MCF 10A (cell line): ENCODE data around the gene SAMD14. TPM values are rescaled to one million over a fixed set of nuclear protein-coding genes. Genes with fewer than 3 reads are reported as not detected.

ENCODE experiments used
- BruUV-seq: library from RNA; stranded (reverse); fragments of 400-500 nt; replicated peaks from 2 replicates; lab custom pipeline; 2021; lab: Mats Ljungman, UMichigan
- CTCF ChIA-PET: fragments of 300-600 bp; sonication (Branson Sonifier 250); formaldehyde crosslinking; extraction: SDS; loops from one replicate; lab custom pipeline; 2021; ENCODE audit warnings: antibody characterized with exemption, inconsistent platforms; lab: Yijun Ruan, JAX
- POLR2A ChIA-PET: fragments of 300-600, 350-650 bp; sonication (Branson Sonifier 250); formaldehyde crosslinking; extraction: SDS; loops from one replicate; lab custom pipeline; 2020; ENCODE audit warnings: antibody characterized with exemption, inconsistent platforms; lab: Yijun Ruan, JAX
- DNase-seq: peaks from one replicate; pipeline ENCODE4 v3.0.0-alpha.2; 2018; ENCODE audit not compliant: unreplicated experiment
- H3K27ac Mint-ChIP-seq: one replicate; pipeline ENCODE4 v1.8.0; 2022; ENCODE audit warnings: mild to moderate bottlenecking, low read depth, mixed read lengths; ENCODE audit not compliant: unreplicated experiment
- H3K27me3 Mint-ChIP-seq: one replicate; pipeline ENCODE4 v1.8.0; 2022; ENCODE audit warnings: mixed read lengths; ENCODE audit not compliant: insufficient read depth, unreplicated experiment
- H3K36me3 Mint-ChIP-seq: one replicate; pipeline ENCODE4 v1.8.0; 2022; ENCODE audit warnings: mild to moderate bottlenecking, moderate library complexity, mixed read lengths; ENCODE audit not compliant: insufficient read depth, unreplicated experiment
- H3K4me1 Mint-ChIP-seq: one replicate; pipeline ENCODE4 v1.8.0; 2022; ENCODE audit warnings: mixed read lengths; ENCODE audit not compliant: insufficient read depth, unreplicated experiment
- H3K4me3 Mint-ChIP-seq: one replicate; pipeline ENCODE4 v1.8.0; 2022; ENCODE audit warnings: mild to moderate bottlenecking, moderate library complexity, mixed read lengths; ENCODE audit not compliant: unreplicated experiment
- H3K9me3 Mint-ChIP-seq: one replicate; pipeline ENCODE4 v1.8.0; 2022; ENCODE audit warnings: mixed read lengths; ENCODE audit not compliant: unreplicated experiment
- CTCF ChIP-seq: fragments of 200-600 bp; IDR thresholded peaks from one replicate; pipeline ENCODE4 v1.8.0; 2022; ENCODE audit warnings: antibody characterized with exemption, mild to moderate bottlenecking; ENCODE audit not compliant: unreplicated experiment
- intact Hi-C: fragments of 100-400 bp; cut with micrococcal nuclease; formaldehyde crosslinking; loops from 2 replicates; pipeline ENCODE4 v1.14.1; 2022
- total RNA-seq: library from RNA; stranded (reverse); gene quantifications from 2 replicates; pipeline ENCODE4 v1.2.3, GENCODE V29; 2022

The SAMD14 gene
- total RNA-seq, 1 experiment from 2014 or later, result 0.09 TPM

GRCh38 chr17:50173335-50173941 is 43.5 kb upstream of the SAMD14 start:
- Mint-ChIP-seq H3K27me3 (no peaks in the 10 kb centered on the region), H3K27ac (peak overlapping the region; percentile 66), H3K4me1 (peaks cover 36% of the 10 kb centered on the region), H3K9me3 (no peaks in the 10 kb centered on the region), H3K4me3 (no peak overlapping the region), H3K36me3 (no peaks in the 10 kb centered on the region)
- no peak for DNase-seq
- ChIA-PET POLR2A (interaction anchor here (0.6 kb wide), 1 partner anchor 27 kb away, joined by 4 read pairs; no protein-coding TSS in a partner anchor), CTCF (interaction anchor here (0.6 to 2.3 kb wide), 6 partner anchors 10 to 359 kb away, joined by 3 to 8 read pairs (median 4); partner anchors contain the start of gene EPN3)
- TF ChIP-seq CTCF, result no peak
- intact Hi-C loops, result no loop called here
- BruUV-seq, result no TSS peak

GRCh38 chr17:50172936-50173334 is 43.0 kb upstream of the SAMD14 start:
- CTCF ChIA-PET, result interaction anchor here (0.7 to 2.3 kb wide), 5 partner anchors 10 to 360 kb away, joined by 3 to 8 read pairs (median 3); partner anchors contain the start of gene EPN3
- POLR2A ChIA-PET, result no interaction called here
- Mint-ChIP-seq H3K27ac (peak overlapping the region; percentile 66), H3K9me3 (no peaks in the 10 kb centered on the region), H3K27me3 (no peaks in the 10 kb centered on the region), H3K4me3 (no peak overlapping the region), H3K4me1 (peaks cover 31% of the 10 kb centered on the region), H3K36me3 (peaks cover 3% of the 10 kb centered on the region)
- intact Hi-C loops, result no loop called here
- no peak for TF ChIP-seq CTCF
- no peak for DNase-seq
- no TSS peak for BruUV-seq

- H3K27ac Mint-ChIP-seq, result no peak overlapping the region
- H3K4me1 Mint-ChIP-seq, result peaks cover 24% of the 10 kb centered on the region
- CTCF ChIA-PET, result interaction anchor here (0.5 to 5.3 kb wide), 5 partner anchors 10 to 118 kb away, joined by 3 to 122 read pairs (median 3); no protein-coding TSS in a partner anchor
These were observed 42.2 kb upstream of the SAMD14 start for GRCh38 chr17:50172130-50172529.

More at GRCh38 chr17:50172130-50172529, 42.2 kb upstream of the SAMD14 start:
- POLR2A ChIA-PET, result interaction anchor here (1.1 kb wide), 1 partner anchor 25 kb away, joined by 3 read pairs; no protein-coding TSS in a partner anchor
- DNase-seq, result no peak
- no peak for TF ChIP-seq CTCF
- Mint-ChIP-seq H3K36me3 (peaks cover 5% of the 10 kb centered on the region), H3K4me3 (no peak overlapping the region), H3K9me3 (no peaks in the 10 kb centered on the region), H3K27me3 (no peaks in the 10 kb centered on the region)
- BruUV-seq, result no TSS peak
- intact Hi-C loops, result no loop called here
